GM23338 (cell line): ENCODE measurements around the gene HOXD9. TPM values are rescaled to one million over a fixed set of nuclear protein-coding genes. Genes with fewer than 3 reads are reported as not detected.

Experiments
- ATAC-seq: fragments of 200-7000 bp; cut with Tn5 transposase; 3 replicates; pipeline ENCODE4 v1.9.1; 2020
- DNase-seq: peaks from one replicate; pipeline ENCODE4 v3.0.0-alpha.2; 2015; ENCODE audit warnings: low spot score
- H2AFZ ChIP-seq: fragments of 200-600 bp; sonication (generic); 2 replicates; pipeline ENCODE4 v1.8.0; 2016; ENCODE audit warnings: antibody characterized with exemption, mild to moderate bottlenecking, moderate library complexity
- H3F3A ChIP-seq: fragments of 200-600 bp; sonication (generic); replicated peaks from 2 replicates; pipeline ENCODE4 v1.8.0; 2017; ENCODE audit warnings: antibody characterized with exemption, mixed run types, low read depth
- H3K27ac ChIP-seq: fragments of 200-600 bp; sonication (generic); 2 replicates; pipeline ENCODE4 v1.6.1; 2016; ENCODE audit warnings: low read depth
- H3K27me3 ChIP-seq: fragments of 200-600 bp; sonication (generic); 2 replicates; pipeline ENCODE4 v1.8.0; 2016; ENCODE audit warnings: mild to moderate bottlenecking, mixed run types, moderate library complexity; ENCODE audit not compliant: insufficient read depth
- H3K36me3 ChIP-seq: fragments of 200-600 bp; sonication (generic); 2 replicates; pipeline ENCODE4 v1.8.0; 2016; ENCODE audit warnings: mild to moderate bottlenecking; ENCODE audit not compliant: insufficient read depth
- H3K4me1 ChIP-seq: fragments of 200-600 bp; sonication (generic); 2 replicates; pipeline ENCODE4 v1.8.0; 2016; ENCODE audit warnings: mild to moderate bottlenecking, moderate library complexity; ENCODE audit not compliant: insufficient read depth
- H3K4me2 ChIP-seq: fragments of 200-600 bp; sonication (generic); 2 replicates; pipeline ENCODE4 v1.7.1; 2017; ENCODE audit warnings: mixed run types
- H3K4me3 ChIP-seq: fragments of 200-600 bp; sonication (generic); 2 replicates; pipeline ENCODE4 v1.6.1; 2016; ENCODE audit warnings: mixed run types
- H3K79me2 ChIP-seq: fragments of 200-600 bp; sonication (generic); replicated peaks from 2 replicates; pipeline ENCODE4 v1.8.0; 2017; ENCODE audit warnings: mild to moderate bottlenecking; ENCODE audit not compliant: insufficient read depth
- H3K9me2 ChIP-seq: fragments of 200-600 bp; sonication (generic); 2 replicates; pipeline ENCODE4 v1.8.0; 2017; ENCODE audit not compliant: insufficient read depth
- H4K20me1 ChIP-seq: fragments of 200-600 bp; sonication (generic); replicated peaks from 2 replicates; pipeline ENCODE4 v1.8.0; 2017; ENCODE audit warnings: mild to moderate bottlenecking; ENCODE audit not compliant: insufficient read depth
- H3K27ac Mint-ChIP-seq: 2 replicates; pipeline ENCODE4 v1.8.0; 2020; ENCODE audit warnings: inconsistent platforms, mild to moderate bottlenecking, moderate library complexity, mixed read lengths
- H3K27me3 Mint-ChIP-seq: 3 replicates; pipeline ENCODE4 v1.8.0; 2022; ENCODE audit warnings: low read depth, mild to moderate bottlenecking, moderate library complexity, mixed read lengths, inconsistent platforms; ENCODE audit not compliant: insufficient read depth, poor library complexity
- H3K36me3 Mint-ChIP-seq: 3 replicates; pipeline ENCODE4 v1.8.0; 2021; ENCODE audit warnings: low read depth, mild to moderate bottlenecking, inconsistent platforms, moderate library complexity, mixed read lengths
- H3K4me1 Mint-ChIP-seq: 3 replicates; pipeline ENCODE4 v1.8.0; 2020; ENCODE audit warnings: mild to moderate bottlenecking, inconsistent platforms, mixed read lengths
- H3K4me3 Mint-ChIP-seq: 3 replicates; pipeline ENCODE4 v1.8.0; 2021; ENCODE audit warnings: moderate library complexity, mild to moderate bottlenecking, inconsistent platforms, mixed read lengths
- H3K9me3 Mint-ChIP-seq: 3 replicates; pipeline ENCODE4 v1.8.0; 2020; ENCODE audit warnings: moderate library complexity, mild to moderate bottlenecking, inconsistent platforms, mixed read lengths
- CREB1 ChIP-seq: fragments of 250-450 bp; sonication (Bioruptor Pico); IDR thresholded peaks from 2 replicates; pipeline ENCODE4 v1.5.0; 2020; ENCODE audit warnings: low read depth, mild to moderate bottlenecking, moderate library complexity
- CTCF ChIP-seq, 2 experiments: fragments of 200-600 bp in 1 of 2; sonication (generic) in 1 of 2; conservative IDR thresholded peaks; 2 replicates each; pipeline versions ENCODE4 v1.5.1 to v1.6.1; 2016 to 2017; ENCODE audit warnings: antibody characterized with exemption in 2 of 2, low read depth in 2 of 2, mild to moderate bottlenecking in 2 of 2, moderate library complexity in 1 of 2
- ETS1 ChIP-seq: IDR thresholded peaks from 2 replicates; pipeline ENCODE4 v1.6.1; 2016; ENCODE audit warnings: antibody characterized with exemption
- EZH2 ChIP-seq: fragments of 200-600 bp; sonication (generic); IDR thresholded peaks from one replicate; pipeline ENCODE4 v1.8.0; 2017; ENCODE audit warnings: antibody characterized with exemption, mild to moderate bottlenecking, low read depth; ENCODE audit not compliant: unreplicated experiment
- EZH2phosphoT487 ChIP-seq: fragments of 200-600 bp; sonication (generic); IDR thresholded peaks from one replicate; pipeline ENCODE4 v1.8.1; 2018; ENCODE audit warnings: antibody characterized with exemption; ENCODE audit not compliant: unreplicated experiment
- JUNB ChIP-seq: IDR thresholded peaks from one replicate; pipeline ENCODE4 v1.6.1; 2016; ENCODE audit warnings: antibody characterized with exemption; ENCODE audit not compliant: unreplicated experiment
- POLR2AphosphoS5 ChIP-seq: IDR thresholded peaks from 2 replicates; pipeline ENCODE4 v1.6.1; 2016; ENCODE audit warnings: antibody characterized with exemption, low read depth
- REST ChIP-seq: IDR thresholded peaks from one replicate; pipeline ENCODE4 v1.6.1; 2018; ENCODE audit warnings: antibody characterized with exemption; ENCODE audit not compliant: unreplicated experiment
- ZNF114 ChIP-seq: fragments of 250-450 bp; sonication (Bioruptor Pico); IDR thresholded peaks from 2 replicates; pipeline ENCODE4 v1.5.0; 2020; ENCODE audit warnings: mild to moderate bottlenecking, moderate library complexity
- ZNF331 ChIP-seq: fragments of 250-450 bp; sonication (Bioruptor Pico); IDR thresholded peaks from 2 replicates; pipeline ENCODE4 v1.5.0; 2020; ENCODE audit warnings: low read depth, mild to moderate bottlenecking, moderate library complexity
- ZNF462 ChIP-seq: fragments of 250-450 bp; sonication (Bioruptor Pico); IDR thresholded peaks from 2 replicates; pipeline ENCODE4 v1.5.0; 2020; ENCODE audit warnings: mild to moderate bottlenecking, moderate library complexity
- long read RNA-seq: library from polyadenylated mRNA; unstranded; transcript quantifications from one replicate; pipeline ENCODE4 v2.0.0, GENCODE V29; 2020; ENCODE audit not compliant: unreplicated experiment
- polyA plus RNA-seq: library from polyadenylated mRNA; unstranded; fragments of >200 nt; fragmentation: Nextera tagmentation; extraction: Ambion mirVana; gene quantifications from 2 replicates; pipeline ENCODE4 v1.2.1, GENCODE V29; 2016
- total RNA-seq: library from RNA; depleted of rRNA; stranded (reverse); fragments of >200 nt; shearing (Covaris generic); gene quantifications from 2 replicates; pipeline ENCODE4 v1.2.3, GENCODE V29; 2014; rRNA removed

Gene HOXD9
- not detected in 2 replicates for total RNA-seq
- polyA plus RNA-seq, result not detected in 2 replicates
- long read RNA-seq, result 0 reads

- no peak for DNase-seq
- H3K4me3 Mint-ChIP-seq, result peak within 1 kb of the TSS; percentile 64
- peaks cover 3% of the 10 kb centered on the region; the same call in 1 of the 3 replicates for H3K36me3 Mint-ChIP-seq
- Histone ChIP-seq H3K9me2 (no peaks in the 10 kb centered on the region), H3K27ac (no peak within 1 kb of the TSS), H3K4me2 (peak within 1 kb of the TSS; percentile 76), H3K27me3 (peaks cover 100% of the 10 kb centered on the region), H3K79me2 (no peaks in the 10 kb centered on the region), H3K4me1 (peaks cover 13% of the 10 kb centered on the region), H3K36me3 (no peaks in the 10 kb centered on the region), H4K20me1 (peaks cover 31% of the 10 kb centered on the region), H2AFZ (peak within 1 kb of the TSS; percentile 66; the same call in 1 of the 2 replicates), H3F3A (peaks cover 40% of the 10 kb centered on the region; the same call in 1 of the 2 replicates), H3K4me3 (peak within 1 kb of the TSS; percentile 53)
- peaks cover 14% of the 10 kb centered on the region for H3K4me1 Mint-ChIP-seq
- TF ChIP-seq CREB1 (CRISPR knock-in tag) (no peak), CTCF (conservative IDR thresholded peaks at IDR 0.05; ENCODE audit: low read depth in 2 of 2) (no peak), ZNF462 (CRISPR knock-in tag) (no peak), ETS1 (no peak), EZH2phosphoT487 (peak; percentile 88), POLR2AphosphoS5 (no peak), ZNF114 (no peak), JUNB (no peak), REST (no peak), ZNF331 (CRISPR knock-in tag) (no peak), EZH2 (peak; percentile 93)
- H3K27ac Mint-ChIP-seq, result no peak within 1 kb of the TSS
- H3K9me3 Mint-ChIP-seq, result peaks cover 12% of the 10 kb centered on the region; the same call in 2 of the 3 replicates
- H3K27me3 Mint-ChIP-seq, result peaks cover 99% of the 10 kb centered on the region
- peak; percentile 51 for ATAC-seq
Observed at GRCh38 chr2:176122683-176123410, at the start of gene HOXD9. TSS of gene HOXD9 (plus strand) at chr2:176122719. CDS start at chr2:176122769, 50 bp downstream.
